Ovary (tissue), 3 donors: ENCODE measurements around the gene CGAS.
"Not testable (repeated sequence)": the region's sequence is repeated elsewhere in the genome, so short reads cannot be mapped to it uniquely, and the experiment has no call there.

ENCODE experiments used
- POLR2A ChIP-seq: fragments of 450-650 bp; IDR thresholded peaks from one replicate; pipeline ENCODE4 v1.6.1; 2017; ENCODE audit warnings: antibody characterized with exemption, mild to moderate bottlenecking, moderate library complexity
- TF ChIP-seq, protein P1 (sequence below), 3 donors: fragments of 450-650 bp in 2 of 3; fragments of 200-600 bp in 1 of 3; IDR thresholded peaks; one replicate each; pipeline versions ENCODE4 v1.5.1 to v1.8.0; 2016 to 2022; ENCODE audit warnings: antibody characterized with exemption in 3 of 3, mild to moderate bottlenecking in 1 of 3
- donor health status: DM: no; HTN: no; CAD: no.

DNA sequence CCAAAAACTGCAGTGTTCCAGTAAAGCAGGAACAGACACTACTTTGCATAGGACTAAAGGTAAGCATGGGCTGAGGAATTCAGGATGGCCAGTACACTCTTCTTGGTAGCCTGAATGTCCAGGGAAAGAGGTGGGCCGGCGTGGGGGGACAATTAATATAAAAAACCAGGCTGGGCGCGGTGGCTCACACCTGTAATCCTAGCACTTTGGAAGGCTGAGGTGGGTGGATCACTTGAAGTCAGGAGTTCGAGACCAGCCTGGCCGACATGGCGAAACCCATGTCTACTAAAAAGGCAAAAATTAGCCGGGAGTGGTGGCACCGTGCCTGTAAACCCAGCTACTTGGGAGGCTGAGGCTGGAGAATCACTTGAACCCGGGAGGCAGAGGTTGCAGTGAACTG, 70.6 kb downstream of the CGAS start:
- TF ChIP-seq, protein P1, sequence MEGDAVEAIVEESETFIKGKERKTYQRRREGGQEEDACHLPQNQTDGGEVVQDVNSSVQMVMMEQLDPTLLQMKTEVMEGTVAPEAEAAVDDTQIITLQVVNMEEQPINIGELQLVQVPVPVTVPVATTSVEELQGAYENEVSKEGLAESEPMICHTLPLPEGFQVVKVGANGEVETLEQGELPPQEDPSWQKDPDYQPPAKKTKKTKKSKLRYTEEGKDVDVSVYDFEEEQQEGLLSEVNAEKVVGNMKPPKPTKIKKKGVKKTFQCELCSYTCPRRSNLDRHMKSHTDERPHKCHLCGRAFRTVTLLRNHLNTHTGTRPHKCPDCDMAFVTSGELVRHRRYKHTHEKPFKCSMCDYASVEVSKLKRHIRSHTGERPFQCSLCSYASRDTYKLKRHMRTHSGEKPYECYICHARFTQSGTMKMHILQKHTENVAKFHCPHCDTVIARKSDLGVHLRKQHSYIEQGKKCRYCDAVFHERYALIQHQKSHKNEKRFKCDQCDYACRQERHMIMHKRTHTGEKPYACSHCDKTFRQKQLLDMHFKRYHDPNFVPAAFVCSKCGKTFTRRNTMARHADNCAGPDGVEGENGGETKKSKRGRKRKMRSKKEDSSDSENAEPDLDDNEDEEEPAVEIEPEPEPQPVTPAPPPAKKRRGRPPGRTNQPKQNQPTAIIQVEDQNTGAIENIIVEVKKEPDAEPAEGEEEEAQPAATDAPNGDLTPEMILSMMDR (IDR thresholded peaks at IDR 0.05): not testable (repeated sequence)
- not testable (repeated sequence) for TF ChIP-seq POLR2A
